ENCODE results near the gene ALDH3B2.
A peak's percentile ranks its signal among the peaks of the same experiment; 100 is the strongest.
"Not testable (repeated sequence)": the region's sequence is repeated elsewhere in the genome, so short reads cannot be mapped to it uniquely, and the experiment has no call there.

Gene ALDH3B2

DNA sequence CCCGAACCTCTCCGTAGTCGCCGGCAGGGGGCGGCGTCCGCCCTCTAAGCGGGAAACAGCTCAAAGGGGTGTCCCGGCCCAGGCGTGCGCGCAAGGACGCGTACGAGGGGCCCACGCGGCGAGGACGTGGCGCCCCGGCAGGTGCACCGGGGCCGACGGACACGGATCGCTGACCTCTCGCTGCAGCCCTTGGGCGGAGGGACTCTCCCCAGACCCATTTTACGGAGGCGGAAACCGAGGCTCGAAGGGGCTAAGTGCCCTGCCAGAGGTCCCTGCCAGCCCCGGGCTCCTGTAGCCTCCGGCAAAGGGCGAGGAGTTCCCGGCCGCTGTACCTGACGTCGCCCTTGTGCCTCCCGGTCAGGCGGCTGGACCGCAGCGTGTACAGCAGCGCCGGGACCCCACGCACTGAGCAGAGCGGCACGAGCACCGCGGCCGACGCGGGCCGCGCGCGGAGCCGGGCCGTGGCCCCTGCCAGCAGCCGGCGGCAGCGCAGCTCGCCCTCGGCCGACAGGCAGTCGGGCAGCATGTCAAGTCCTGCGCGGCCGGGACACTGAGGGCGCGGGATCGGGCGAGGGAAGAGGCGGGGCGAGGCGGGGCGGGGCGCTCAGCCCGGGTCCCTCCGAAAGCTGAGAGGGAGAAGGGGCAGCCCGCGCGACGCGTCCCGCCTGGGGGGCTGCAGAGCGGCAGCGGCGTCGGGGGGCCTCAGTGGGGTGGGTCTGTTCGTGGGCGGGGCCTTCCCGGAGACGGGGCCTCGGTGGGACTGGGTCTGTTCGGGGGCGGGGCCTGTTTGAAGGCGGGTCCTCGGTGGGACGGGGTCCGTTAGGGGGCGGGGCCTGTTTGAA, 44.8 kb downstream of the ALDH3B2 start, which contains the start of gene NUDT8:
Gene NUDT8 (minus strand): TSS at position 552 of the 842 bp plus-strand sequence. CDS start 26 bp downstream, at position 526.
- peak; percentile 77 for DNase-seq (ENCODE audit: low spot score)

DNA sequence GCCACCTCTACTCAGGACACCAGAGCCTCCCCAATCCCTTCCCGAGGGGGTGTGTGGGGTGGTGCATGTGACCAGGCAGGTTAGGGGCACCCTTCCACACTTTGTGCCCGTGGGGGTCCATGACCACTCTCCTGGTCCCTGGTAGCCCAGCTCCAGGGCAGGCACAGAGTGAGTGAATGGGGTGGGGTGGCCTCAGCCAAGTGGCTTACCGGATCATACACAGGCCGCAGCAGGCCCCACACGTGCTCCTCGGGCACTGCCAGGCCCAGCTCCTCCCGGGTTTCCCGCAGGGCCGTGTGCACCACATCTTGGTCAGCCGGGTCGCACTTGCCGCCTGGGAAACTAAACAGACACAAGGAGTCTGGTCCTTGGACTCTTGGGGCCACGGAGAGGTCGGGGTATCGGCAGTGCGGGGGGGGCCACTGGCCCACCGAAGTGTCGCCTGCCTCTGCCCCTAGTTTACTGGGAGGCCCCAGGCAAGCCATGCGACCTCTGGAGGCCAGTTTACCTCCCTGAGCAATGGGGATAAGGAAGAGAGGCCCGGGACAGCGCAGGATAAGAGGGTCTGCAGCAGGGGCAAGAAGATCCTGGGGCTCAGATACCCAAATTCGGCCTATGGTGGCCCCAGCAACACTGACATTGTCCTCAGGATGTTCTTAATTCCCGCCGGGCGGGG, 45.6 kb downstream of the ALDH3B2 start:
- no peak for DNase-seq (ENCODE audit: low spot score)

DNA sequence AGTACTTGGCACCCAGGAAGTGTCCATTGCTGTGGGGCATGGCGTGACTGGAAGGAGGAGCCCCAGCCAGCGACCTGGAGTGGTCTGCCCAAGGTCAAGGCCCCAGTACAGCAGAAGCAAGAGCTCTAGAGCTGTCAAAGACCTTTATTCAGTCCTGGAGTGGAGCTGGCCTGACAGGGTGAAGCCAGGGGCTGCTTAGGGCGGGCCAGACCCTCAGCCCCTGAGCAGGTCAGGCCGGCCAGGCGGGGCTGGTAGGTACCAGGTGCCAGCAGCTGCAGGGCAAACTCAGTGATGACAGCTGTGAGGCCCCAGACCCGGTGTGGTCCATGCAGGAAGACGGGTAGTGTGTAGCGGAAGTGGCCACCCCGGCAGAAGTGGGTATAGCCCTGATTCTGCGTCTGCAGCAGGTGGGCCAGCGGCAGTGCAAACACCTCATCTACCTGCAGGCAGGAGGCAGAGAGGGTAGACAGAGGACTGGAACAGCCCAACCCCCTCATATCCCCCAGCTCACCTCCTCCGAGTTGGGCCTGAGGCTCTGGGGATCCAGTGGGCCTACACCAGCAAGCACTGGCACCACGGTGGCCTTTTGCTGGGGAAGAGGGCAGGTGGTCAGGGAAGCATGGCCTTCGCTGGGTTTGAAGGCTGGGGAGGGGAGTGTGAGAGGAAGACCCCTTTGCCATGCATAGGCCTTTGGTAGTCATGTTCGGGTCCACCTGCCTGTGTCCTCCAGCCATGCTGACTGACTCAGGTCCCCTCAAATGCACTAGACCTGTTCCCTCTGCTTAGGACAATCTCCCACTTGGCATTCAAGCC, 46.4 kb downstream of the ALDH3B2 start:
- DNase-seq (ENCODE audit: low spot score), result no peak

DNA sequence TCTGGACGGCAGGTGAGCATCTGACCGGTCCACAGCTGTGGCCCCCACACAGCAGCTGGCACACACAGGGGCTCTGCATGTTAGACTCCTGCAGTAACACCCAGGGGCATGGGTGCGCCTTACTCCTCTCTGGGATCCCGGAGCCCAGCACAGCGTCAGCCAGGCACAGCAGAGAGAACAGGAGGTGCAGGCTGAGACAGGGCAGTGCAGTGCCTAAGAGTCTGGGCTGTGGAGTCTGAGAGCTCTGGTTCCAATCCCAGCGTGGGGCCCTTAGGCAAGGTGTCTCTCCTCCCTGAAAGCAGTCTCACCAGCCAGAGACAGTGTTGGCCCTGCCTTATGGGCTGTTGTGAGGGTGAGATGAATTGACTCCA, 47.0 kb downstream of the ALDH3B2 start:
- no peak for DNase-seq (ENCODE audit: low spot score)

DNA sequence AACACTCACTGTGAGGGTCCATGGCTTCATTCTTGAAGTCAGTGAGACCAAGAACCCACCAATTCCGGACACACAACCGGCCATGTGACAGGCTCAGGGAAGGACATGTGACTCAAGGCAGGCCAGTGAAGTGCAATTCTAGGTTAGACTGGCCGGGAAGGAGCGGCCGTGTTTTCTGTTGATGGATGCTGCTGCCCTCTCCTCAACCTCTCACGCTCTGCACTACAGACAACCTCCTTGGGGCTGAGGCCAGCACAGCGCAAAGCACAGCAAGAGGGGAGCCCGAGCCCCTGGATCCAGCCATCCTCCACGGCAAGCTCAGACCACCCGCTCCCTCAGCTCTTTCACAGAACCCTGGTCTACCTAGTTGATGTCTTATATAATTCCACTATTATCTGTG, 47.5 kb downstream of the ALDH3B2 start:
- DNase-seq (ENCODE audit: low spot score), result no peak

DNA sequence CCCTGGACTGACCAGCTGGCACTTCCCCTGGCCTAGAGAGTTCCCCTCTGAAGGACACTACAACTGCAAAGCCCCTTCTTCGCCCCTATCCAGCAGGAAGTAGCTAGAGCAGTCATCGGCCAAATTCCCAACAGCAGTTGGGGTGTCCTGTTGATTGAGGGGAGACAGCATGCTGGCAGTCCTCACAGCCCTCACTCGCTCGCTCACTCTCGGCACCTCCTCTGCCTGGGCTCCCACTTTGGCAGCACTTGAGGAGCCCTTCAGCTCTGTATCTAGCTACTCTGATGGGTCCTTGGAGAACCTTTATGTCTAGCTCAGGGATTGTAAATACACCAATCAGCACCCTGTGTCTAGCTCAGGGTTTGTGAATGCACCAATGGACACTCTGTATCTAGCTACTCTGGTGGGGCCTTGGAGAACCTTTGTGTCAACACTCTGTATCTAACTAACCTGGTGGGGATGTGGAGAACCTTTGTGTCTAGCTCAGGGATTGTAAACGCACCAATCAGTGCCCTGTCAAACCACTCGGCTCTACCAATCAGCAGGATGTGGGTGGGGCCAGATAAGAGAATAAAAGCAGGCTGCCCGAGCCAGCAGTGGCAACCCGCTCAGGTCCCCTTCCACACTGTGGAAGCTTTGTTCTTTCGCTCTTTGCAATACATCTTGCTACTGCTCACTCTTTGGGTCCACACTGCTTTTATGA, 48.1 kb downstream of the ALDH3B2 start:
- not testable (repeated sequence) for DNase-seq (ENCODE audit: low spot score)

DNA sequence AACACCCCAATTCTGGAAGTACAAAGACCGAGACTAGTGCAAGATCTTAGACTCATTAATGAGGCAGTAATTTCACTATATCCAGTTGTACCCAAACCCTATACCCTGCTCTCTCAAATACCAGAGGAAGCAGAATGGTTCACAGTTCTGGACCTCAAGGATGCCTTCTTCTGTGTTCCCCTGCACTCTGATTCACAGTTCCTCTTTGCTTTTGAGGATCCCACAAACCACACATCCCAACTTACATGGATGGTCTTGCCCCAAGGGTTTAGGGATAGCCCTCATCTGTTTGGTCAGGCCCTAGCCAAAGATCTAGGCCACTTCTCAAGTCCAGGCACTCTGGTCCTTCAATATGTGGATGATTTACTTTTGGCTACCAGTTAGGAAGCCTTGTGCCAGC, 50.6 kb downstream of the ALDH3B2 start:
- DNase-seq (ENCODE audit: low spot score), result not testable (repeated sequence)

DNA sequence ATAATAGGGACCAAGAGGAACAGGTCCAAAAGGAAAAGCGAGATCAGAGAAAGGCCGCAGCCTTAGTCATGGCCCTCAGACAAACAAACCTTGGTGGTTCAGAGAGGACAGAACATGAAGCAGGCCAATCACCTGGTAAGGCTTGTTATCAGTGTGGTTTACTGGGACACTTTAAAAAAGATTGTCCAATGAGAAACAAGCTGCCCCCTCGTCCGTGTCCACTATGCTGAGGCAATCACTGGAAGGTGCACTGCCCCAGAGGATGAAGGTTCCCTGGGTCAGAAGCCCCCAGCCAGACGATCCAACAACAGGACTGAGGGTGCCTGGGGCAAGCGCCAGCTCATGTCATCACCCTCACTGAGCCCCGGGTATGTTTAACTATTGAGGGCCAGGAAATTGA, 51.5 kb downstream of the ALDH3B2 start:
- not testable (repeated sequence) for DNase-seq (ENCODE audit: low spot score)

DNA sequence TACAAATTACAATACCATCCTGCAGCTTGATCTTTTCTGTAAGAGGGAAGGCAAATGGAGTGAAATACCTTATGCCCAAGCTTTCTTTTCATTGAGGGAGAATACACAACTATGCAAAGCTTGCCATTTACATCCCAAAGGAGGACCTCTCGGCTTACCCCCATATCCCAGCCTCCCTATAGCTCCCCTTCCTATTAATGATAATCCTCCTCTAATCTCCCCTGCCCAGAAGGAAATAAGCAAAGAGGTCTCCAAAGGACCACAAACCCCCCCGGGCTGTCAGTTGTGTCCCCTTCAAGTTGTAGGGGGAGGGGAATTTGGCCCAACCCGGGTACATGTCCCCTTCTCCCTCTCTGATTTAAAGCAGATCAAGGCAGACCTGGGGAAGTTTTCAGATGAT, 52.5 kb downstream of the ALDH3B2 start:
- DNase-seq (ENCODE audit: low spot score), result not testable (repeated sequence)

DNA sequence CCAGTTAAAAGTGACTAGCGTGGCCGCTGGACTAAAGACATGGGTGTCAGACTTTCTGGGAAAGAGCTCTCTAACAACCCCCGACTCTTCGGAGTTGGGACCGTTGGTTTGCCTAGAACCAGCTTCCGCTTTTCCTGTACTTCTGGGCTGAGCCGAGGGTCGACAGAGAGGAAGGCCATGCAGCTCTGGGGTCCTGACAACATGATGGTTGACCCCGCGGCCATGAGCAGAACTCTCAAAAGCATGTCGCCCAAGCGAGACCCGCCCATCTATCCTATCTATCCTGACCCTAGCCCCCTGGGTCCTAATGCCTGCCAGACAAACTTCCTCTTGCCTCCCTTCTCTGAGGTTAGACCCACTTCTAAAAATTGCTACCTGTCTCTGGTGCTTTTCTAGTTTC, 53.8 kb downstream of the ALDH3B2 start:
- DNase-seq (ENCODE audit: low spot score), result not testable (repeated sequence)

DNA sequence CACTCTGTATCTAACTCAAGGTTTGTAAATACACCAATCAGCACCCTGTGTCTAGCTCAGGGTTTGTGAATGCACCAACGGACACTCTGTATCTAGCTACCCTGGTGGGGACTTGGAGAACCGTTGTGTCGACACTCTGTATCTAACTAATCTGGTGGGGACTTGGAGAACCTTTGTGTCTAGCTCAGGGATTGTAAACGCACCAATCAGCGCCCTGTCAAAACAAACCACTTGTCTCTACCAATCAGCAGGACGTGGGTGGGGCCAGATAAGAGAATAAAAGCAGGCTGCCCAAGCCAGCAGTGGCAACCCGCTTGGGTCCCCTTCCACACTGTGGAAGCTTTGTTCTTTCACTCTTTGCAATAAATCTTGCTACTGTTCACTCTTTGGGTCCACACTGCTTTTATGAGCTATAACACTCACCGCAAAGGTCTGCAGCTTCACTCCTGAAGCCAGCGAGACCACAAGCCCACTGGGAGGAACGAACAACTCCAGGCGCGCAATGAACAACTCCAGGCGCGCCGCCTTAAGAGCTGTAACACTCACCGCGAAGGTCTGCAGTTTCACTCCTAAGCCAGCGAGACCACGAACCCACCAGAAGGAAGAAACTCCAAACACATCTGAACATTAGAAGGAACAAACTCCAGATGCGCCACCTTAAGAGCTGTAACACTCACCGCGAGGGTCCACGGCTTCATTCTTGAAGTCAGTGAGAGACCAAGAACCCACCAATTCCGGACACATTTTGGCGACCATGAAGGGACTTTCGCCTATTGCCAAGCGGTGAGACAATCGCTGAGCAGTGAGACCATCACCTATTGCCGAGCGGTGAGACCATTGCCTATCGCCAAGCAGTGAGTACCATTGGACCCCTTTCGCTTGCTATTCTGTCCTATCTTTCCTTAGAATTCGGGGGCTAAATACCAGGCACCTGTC, 54.5 kb downstream of the ALDH3B2 start:
- not testable (repeated sequence) for DNase-seq (ENCODE audit: low spot score)

DNA sequence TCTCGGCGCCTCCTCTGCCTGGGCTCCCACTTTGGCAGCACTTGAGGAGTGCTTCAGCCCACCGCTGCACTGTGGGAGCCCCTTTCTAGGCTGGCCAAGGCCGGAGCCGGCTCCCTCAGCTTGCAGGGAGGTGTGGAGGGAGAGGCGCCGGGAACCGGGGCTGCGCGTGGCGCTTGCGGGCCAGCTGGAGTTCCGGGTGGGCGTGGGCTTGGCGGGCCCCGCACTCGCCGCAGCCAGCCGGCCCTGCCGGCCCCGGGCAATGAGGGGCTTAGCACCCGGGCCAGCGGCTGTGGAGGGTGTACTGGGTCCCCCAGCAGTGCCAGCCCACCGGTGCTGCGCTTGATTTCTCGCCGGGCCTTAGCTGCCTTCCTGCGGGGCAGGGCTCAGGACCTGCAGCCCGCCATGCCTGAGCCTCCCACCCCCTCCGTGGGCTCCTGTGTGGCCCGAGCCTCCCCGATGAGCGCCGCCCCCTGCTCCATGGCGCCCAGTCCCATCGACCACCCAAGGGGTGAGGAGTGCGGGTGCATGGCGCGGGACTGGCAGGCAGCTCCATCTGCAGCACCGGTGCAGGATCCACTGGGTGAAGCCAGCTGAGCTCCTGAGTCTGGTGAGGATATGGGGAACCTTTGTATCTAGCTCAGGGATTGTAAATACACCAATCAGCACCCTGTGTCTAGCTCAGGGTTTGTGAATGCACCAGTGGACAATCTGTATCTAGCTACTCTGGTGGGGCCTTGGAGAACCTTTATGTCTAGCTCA, 55.3 kb downstream of the ALDH3B2 start:
- DNase-seq (ENCODE audit: low spot score), result not testable (repeated sequence)

DNA sequence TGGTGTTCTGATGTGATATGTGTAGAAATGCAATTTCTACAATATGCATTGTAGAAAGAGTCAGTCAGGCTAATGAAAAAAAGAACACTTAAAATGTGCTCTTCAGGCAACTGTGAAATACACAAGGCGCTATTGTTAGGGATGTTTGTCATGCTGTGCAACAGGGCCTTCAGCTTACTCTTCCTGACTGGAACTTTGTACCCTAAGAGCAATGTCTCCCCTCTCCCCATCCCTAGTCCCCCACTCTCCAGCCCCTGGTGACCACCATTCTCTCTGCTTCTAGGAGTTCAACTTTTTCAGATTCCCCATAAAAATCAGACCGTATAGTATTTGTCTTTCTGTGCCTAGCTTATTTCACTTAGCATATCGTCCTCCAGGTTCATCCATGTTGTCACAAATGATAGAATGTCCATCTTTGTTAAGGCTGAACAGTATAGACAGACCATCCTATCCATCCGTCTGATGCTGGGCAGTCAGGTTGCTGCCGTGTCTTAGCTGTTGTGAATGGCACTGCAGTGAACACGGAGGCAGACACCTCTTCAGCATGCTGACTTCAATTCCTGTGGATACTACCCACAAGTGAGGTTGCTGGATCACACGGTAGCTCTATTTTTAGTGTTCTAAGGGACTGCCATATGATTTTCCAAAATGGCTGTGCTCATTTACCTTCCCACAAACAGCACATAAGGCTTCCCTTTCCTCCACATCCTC, 57.0 kb downstream of the ALDH3B2 start:
- DNase-seq (ENCODE audit: low spot score), result no peak

DNA sequence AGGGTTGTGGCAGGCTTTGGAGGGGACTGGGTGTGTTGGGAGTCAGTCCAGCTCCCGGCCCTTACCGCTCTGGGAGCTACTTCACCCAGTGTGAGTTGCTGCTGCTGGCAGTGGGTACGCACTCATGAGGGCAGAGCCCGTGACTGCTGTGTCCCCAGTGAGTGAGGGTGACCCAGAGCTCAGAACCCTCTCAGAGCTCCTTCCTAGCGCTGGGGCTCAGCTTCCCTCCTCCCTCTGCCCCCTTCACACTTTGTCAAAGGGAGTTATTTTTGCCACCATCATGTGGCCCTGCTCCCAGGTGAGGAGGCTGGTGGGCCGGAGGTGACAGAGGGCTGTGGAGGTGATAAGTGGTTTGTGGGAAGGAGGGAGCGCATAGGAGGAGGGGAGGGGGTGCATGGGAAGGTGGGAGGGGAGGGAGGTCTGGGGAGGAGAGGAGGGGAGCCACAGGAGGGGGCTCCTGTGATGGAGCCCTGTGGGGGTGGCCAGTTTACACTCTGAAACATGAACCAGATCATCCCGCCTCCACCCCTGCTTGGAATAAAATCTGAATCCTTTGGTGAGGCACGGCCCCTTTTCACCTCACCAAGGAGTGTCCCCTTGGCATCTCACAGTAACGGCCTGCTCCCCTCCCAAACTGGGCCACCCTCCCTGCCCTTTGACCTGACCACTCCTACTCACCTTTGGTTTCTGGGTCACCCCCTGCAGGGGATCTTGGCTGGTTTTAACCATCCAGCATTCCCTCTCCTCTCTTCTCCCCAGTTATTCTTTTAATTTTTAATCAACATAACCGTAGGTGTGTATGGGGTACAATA, 57.8 kb downstream of the ALDH3B2 start:
- DNase-seq (ENCODE audit: low spot score), result no peak

DNA sequence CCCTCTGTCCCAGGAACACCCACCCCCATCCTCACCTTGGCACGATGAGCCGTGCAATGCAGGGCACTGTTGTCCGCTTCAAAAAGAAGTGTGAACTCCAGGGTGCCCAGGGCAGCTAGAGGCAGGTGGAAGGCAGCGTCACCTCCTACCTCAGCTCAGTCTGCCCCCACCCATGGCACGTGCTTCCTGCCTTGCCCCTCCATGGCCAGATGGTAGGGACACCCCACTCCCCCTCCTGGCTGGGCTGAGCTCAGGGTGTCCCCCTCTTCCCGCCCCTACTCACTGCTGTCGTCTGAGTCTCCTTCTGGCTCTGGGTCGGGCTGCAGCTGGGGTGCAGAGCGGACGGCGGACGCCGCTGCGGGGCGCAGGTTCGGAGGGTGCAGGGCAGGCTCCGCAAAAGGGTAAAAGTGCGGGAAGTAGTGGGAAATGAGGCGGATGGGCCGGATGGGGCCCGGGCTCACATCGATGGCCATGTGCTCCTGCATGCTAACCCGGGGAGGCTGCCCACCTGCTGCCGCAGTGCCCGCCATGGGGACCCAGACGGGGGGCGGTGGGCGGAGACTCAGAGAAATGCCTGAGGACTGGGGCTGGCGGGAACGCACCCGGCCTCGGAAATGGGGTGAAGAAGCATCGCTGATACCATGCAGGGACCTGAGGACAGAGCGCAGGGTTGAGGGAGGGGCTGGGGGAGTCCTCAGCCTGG, 58.5 kb downstream of the ALDH3B2 start:
- DNase-seq (ENCODE audit: low spot score), result no peak

DNA sequence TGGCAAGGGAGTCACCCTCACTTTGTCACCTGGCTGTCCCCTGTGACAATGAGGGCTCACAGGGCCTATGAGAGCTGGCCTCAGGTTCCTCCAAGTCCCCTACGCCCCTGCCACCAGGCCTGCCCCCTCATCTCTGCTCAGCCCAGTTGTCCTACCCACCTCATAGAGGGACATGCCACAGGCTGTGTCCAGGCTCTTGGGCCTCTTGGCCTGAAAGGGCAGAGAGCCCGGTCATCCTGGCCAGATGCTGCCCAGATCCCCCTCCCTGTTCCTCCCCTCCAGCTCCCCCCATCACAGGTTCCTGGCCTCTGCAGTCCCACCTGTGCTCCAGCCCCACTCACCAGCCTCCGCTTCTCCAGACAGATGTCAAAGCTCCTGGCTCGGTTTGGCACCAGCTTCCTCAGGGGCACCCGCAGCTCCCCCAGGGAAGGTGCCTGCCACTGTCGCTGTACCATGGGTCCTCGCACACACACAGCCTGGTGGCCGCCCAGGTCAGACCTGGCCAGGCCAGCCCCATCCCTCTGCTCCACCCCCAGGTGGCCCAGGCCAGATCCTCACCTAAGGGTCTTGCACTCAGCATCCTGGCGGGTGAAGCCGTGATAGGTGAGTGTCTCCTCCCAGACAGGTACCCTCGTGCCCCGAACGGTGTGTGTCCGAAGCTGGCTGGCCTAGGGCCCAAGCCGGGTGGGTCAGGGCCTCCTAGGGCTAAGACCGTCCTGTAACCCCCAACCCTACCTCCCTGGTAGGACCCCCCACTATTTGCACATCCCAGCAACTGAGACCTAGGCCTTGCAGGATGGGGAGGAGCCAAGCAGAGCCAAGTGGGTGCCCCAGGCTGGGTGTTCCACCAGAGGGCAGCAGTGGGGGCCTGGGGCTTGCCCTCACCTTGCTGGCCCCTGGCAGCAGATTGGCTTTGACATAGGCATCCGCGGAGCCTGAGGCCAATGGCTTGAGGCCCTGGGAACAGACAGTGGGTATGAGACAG, 59.4 kb downstream of the ALDH3B2 start:
- DNase-seq (ENCODE audit: low spot score), result no peak

All from globus pallidus (tissue), 1 donor.